Sigmoid colon (tissue), 4 donors: ENCODE results near the gene SPTBN5.

ENCODE experiments used
- POLR2A ChIP-seq, 2 donors: fragments of 450-650 bp; IDR thresholded peaks; one replicate each; pipeline ENCODE4 v1.6.1; 2016; ENCODE audit warnings: antibody characterized with exemption in 2 of 2, mild to moderate bottlenecking in 2 of 2, moderate library complexity in 2 of 2
- POLR2AphosphoS5 ChIP-seq, 4 donors: sonication (generic); formaldehyde crosslinking; IDR thresholded peaks; one replicate each; pipeline ENCODE4 v1.6.1; 2017; ENCODE audit warnings: antibody characterized with exemption in 4 of 4
- TF ChIP-seq, protein P1 (sequence below), 4 experiments: fragments of 450-650 bp in 3 of 4; fragments of 200-600 bp in 1 of 4; IDR thresholded peaks; one replicate each; pipeline ENCODE4 v1.5.1; 2016 to 2019; ENCODE audit warnings: antibody characterized with exemption in 4 of 4, mild to moderate bottlenecking in 3 of 4, moderate library complexity in 2 of 4

DNA sequence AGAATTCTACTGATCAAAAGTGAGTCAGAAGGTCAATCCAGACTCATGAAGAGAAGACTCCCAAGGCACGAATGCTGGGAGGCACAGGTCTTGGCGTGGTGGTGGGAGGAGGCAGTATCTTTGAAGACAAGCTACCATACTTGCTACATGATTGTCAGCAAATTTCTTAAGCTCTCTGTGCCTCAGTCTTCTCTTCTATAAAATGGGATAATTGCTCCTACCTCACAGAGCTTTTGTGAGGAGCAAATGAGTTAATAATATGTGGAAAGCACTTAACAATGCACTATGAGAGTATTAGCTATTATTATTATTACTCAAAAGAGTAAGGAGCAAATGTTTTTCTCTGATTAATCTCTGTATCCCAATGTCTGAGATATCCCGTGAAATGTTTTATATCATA lies 42.3 kb upstream of the SPTBN5 start:
- TF ChIP-seq POLR2AphosphoS5 (IDR thresholded peaks at IDR 0.05) (no peak), POLR2A (IDR thresholded peaks at IDR 0.05) (no peak)
- TF ChIP-seq, protein P1, sequence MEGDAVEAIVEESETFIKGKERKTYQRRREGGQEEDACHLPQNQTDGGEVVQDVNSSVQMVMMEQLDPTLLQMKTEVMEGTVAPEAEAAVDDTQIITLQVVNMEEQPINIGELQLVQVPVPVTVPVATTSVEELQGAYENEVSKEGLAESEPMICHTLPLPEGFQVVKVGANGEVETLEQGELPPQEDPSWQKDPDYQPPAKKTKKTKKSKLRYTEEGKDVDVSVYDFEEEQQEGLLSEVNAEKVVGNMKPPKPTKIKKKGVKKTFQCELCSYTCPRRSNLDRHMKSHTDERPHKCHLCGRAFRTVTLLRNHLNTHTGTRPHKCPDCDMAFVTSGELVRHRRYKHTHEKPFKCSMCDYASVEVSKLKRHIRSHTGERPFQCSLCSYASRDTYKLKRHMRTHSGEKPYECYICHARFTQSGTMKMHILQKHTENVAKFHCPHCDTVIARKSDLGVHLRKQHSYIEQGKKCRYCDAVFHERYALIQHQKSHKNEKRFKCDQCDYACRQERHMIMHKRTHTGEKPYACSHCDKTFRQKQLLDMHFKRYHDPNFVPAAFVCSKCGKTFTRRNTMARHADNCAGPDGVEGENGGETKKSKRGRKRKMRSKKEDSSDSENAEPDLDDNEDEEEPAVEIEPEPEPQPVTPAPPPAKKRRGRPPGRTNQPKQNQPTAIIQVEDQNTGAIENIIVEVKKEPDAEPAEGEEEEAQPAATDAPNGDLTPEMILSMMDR (IDR thresholded peaks at IDR 0.05) = no peak
